Stimulated activated CD4-positive, alpha-beta T cell treated with anti-CD3 and anti-CD28 coated beads, TNF-alpha, amount 100 ng/mL, for 24 hours (primary cell): ENCODE results near the gene HDX.
"Not testable (repeated sequence)": the region's sequence is repeated elsewhere in the genome, so short reads cannot be mapped to it uniquely, and the experiment has no call there.

Source experiments
- DNase-seq, 3 experiments: peaks; one replicate each; pipeline ENCODE4 v3.0.0-alpha.2; 2020; ENCODE audit warnings: low read depth in 3 of 3

HDX gene

DNA sequence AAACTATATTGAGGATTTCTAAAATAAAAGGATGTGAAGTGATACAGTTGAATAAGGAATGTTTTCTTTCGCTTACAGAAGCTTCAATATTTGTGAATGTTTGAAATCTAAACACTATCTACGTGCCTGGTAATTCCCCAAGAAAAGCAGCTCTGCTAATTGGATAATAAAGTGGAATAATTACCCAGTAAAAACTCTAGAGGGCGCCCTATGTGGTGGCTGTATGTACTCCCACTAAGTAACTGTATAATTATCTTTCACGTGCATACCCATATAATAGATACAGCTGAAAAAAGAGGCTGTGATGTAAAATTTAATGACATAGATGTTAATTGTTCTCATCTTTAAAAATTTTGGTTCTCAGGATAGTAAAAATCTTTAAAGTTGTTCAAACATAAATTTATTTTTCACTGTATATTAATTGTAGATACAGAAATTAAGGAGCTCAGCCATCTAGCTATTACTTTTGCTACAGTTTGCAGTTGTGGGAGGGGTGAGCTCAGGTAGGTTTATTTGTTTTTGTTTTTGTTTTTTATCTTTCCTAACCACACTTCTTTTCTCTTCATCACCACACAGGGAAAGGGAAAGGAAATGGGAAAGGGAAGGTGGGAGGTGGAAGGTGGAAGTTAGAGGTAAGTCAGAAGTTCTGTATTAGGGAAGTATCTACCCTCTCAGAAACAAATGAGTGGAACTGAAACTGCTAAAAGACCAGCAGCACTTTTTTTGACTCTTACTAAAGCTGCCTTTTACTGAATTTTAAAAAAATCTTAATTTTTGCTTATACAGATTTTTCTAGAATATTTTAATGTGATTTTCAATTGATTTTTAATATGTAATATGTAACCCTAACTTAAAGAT is 162.5 kb downstream of the HDX start:
- DNase-seq, result no peak

- no peak for DNase-seq
These were observed 165.6 kb downstream of the HDX start for GRCh38 chrX:84336646-84337045.

- no peak for DNase-seq
These were observed 167.1 kb downstream of the HDX start for GRCh38 chrX:84335121-84335520.

- no peak for DNase-seq
These were observed 180.0 kb downstream of the HDX start for GRCh38 chrX:84322083-84322827.

- DNase-seq, result no peak
These were observed 181.6 kb downstream of the HDX start for GRCh38 chrX:84320614-84321013.

- no peak for DNase-seq
These were observed 182.2 kb downstream of the HDX start for GRCh38 chrX:84320023-84320422.

DNA sequence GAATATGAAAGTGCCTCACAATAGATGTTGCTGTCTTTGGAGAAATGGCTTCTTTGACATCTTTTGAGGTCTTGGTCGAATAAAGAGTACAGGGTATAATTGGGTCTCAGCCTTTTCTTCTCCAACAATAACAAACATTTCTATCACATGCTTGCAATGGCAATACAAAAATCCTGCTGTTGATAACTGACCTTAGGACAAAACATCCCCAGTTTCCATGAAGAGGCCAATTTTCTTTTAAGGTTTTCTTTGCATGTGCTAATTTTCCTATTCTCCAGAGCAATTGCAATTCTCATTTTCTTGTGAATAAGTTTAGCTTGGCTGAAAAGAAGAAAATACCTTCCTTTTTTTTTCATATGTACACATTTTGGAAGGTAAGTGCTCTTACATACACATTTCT is 183.6 kb downstream of the HDX start:
- DNase-seq, result no peak

GRCh38 chrX:84315946-84316345 is 186.3 kb downstream of the HDX start:
- not testable (repeated sequence) for DNase-seq
